ENCODE data around the gene SH3BP5.

Gene SH3BP5

DNA sequence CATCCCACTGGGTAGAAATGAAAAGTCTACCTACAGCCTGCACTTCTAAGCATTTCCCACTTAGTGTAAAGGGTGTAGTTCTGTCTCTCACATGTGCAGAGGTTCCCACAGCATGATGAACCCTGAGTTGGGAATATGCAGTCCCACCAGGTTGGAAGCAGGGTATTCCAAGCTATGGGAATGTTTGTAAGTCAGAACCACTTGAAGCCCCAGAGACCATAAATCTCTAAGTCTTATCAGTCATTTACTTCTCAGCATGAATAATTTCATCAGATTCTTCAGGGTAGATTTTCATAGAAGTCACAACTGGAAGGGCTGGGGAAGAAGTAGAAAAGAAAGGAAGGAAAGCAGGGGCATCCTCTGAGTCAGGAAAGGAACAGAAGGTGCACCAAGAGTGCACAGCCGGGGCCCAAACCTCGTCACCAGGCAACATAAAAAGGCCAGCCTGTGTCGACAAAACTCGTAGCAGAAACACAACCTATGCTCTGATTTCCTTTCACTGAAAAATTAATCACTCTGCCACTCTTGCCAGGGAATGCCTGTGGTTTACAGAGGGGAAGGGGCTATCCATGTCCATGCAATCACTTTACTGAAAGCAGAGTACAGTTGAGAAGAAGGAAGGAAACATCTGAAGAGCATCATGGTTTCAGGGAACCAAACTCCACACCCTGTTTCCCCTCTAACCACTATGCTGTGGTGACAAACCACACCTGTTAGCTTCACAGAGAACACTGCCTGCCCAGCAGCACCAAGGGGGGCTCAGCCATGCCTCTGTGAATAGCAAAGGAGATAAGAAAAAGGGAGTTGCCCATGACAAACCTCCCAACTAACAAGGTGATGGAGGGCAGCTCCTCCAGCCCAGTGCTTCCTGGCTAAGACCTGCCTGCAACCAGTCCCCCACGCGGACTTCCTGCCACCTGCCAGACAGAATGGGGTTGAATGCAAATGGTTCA is 40.5 kb downstream of the SH3BP5 start:
- Histone ChIP-seq H3K27ac (ENCODE audit: poor library complexity, severe bottlenecking) (no peak overlapping the region), H3K9me3 (ENCODE audit: severe bottlenecking) (no peaks in the 10 kb centered on the region), H3K36me3 (ENCODE audit: low read depth) (no peaks in the 10 kb centered on the region), H3K4me1 (ENCODE audit: insufficient read depth, poor library complexity, severe bottlenecking) (no peaks in the 10 kb centered on the region), H3K27me3 (ENCODE audit: insufficient read depth, poor library complexity, severe bottlenecking) (no peaks in the 10 kb centered on the region), H3K4me3 (ENCODE audit: severe bottlenecking) (no peak overlapping the region)
- no peak; the same call in 2 of the 3 replicates for ATAC-seq (ENCODE audit: low read depth)
- no peak for DNase-seq (ENCODE audit: low spot score)
- TF ChIP-seq, protein P1, sequence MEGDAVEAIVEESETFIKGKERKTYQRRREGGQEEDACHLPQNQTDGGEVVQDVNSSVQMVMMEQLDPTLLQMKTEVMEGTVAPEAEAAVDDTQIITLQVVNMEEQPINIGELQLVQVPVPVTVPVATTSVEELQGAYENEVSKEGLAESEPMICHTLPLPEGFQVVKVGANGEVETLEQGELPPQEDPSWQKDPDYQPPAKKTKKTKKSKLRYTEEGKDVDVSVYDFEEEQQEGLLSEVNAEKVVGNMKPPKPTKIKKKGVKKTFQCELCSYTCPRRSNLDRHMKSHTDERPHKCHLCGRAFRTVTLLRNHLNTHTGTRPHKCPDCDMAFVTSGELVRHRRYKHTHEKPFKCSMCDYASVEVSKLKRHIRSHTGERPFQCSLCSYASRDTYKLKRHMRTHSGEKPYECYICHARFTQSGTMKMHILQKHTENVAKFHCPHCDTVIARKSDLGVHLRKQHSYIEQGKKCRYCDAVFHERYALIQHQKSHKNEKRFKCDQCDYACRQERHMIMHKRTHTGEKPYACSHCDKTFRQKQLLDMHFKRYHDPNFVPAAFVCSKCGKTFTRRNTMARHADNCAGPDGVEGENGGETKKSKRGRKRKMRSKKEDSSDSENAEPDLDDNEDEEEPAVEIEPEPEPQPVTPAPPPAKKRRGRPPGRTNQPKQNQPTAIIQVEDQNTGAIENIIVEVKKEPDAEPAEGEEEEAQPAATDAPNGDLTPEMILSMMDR (IDR thresholded peaks at IDR 0.05; ENCODE audit: poor library complexity, severe bottlenecking), result no peak

DNA sequence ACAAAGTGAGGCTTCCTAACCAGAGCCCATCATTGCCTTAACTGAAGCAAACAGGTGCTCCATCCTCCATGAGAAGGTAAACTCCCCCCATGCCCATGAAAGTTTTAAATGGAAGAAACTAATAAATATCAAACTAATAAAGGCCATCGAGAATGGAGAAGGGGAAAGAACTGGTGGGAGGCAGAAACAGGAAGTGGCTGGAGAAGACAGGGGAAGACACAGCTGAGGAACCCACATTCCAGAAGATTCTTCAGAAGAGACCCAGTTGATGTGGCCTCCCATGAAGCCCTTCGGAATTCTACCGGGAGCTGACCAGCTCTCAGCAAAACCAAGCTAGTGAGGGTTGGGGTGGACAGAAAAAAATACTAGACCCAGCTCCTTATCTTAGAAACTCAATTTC is 41.6 kb downstream of the SH3BP5 start:
- no peaks in the 10 kb centered on the region for H3K4me1 ChIP-seq (ENCODE audit: insufficient read depth, poor library complexity, severe bottlenecking)
- no peak overlapping the region for H3K4me3 ChIP-seq (ENCODE audit: severe bottlenecking)
- TF ChIP-seq, protein P1 (IDR thresholded peaks at IDR 0.05; ENCODE audit: poor library complexity, severe bottlenecking), result no peak
- H3K27ac ChIP-seq (ENCODE audit: poor library complexity, severe bottlenecking), result no peak overlapping the region
- DNase-seq (ENCODE audit: low spot score), result no peak
- no peaks in the 10 kb centered on the region for H3K36me3 ChIP-seq (ENCODE audit: low read depth)
- H3K27me3 ChIP-seq (ENCODE audit: insufficient read depth, poor library complexity, severe bottlenecking), result no peaks in the 10 kb centered on the region
- no peaks in the 10 kb centered on the region for H3K9me3 ChIP-seq (ENCODE audit: severe bottlenecking)
- ATAC-seq (ENCODE audit: low read depth), result no peak

DNA sequence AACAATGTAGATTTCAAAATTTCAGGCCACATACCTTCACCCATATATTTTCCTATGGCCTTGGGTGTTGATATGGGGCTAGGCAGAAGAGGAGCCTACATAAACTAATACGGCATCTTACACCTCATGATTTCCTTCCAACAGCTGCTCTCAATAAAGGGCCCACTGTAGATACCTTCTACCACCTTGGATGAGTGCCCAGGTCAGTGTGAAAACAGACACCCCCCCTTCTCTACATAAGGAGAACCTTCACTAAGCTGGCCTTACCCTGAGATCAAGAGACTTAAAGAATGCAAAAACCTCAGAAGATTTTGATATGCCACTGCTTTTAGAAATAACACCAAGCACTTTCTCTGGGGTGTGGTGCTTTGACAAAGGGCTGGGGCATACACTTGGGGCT is 42.7 kb downstream of the SH3BP5 start:
- H3K36me3 ChIP-seq (ENCODE audit: low read depth), result no peaks in the 10 kb centered on the region
- ATAC-seq (ENCODE audit: low read depth) (no peak), DNase-seq (ENCODE audit: low spot score) (no peak)
- H3K27me3 ChIP-seq (ENCODE audit: insufficient read depth, poor library complexity, severe bottlenecking), result no peaks in the 10 kb centered on the region
- H3K4me3 ChIP-seq (ENCODE audit: severe bottlenecking), result no peak overlapping the region
- H3K27ac ChIP-seq (ENCODE audit: poor library complexity, severe bottlenecking), result no peak overlapping the region
- H3K9me3 ChIP-seq (ENCODE audit: severe bottlenecking), result no peaks in the 10 kb centered on the region
- TF ChIP-seq, protein P1 (IDR thresholded peaks at IDR 0.05; ENCODE audit: poor library complexity, severe bottlenecking), result no peak
- H3K4me1 ChIP-seq (ENCODE audit: insufficient read depth, poor library complexity, severe bottlenecking), result no peaks in the 10 kb centered on the region

DNA sequence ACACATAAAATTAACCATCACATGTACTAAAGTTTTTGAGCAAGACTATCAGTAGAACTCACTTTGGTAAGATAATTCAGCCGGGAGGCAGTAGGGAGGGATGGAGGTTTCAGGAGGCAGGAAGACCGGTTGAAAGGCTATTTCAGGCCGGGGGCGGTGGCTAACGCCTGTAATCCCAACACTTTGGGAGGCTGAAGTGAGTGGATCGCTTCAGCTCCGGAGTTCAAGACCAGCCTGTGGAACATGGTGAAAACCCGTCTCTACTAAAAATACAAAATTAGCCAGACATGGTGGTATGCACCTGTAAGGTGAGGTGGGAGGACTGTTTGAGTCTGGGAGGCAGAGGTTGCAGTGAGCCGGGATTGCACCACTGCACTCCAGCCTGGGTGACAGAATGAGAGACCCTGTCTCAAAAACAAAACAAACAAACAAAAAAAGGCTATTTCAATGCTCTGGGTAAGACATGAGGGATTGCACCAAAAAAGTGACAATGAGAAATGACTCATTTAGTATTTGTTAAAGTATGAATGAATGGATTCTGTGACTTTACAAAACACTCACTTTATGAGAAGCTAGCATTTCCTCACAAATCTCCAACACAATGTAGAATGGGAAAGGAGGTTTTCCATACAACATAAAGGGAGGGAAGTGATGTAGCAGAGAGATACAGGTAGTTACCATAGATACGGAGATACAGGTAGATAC is 43.9 kb downstream of the SH3BP5 start:
- Histone ChIP-seq H3K27me3 (ENCODE audit: insufficient read depth, poor library complexity, severe bottlenecking) (no peaks in the 10 kb centered on the region), H3K9me3 (ENCODE audit: severe bottlenecking) (no peaks in the 10 kb centered on the region), H3K27ac (ENCODE audit: poor library complexity, severe bottlenecking) (no peak overlapping the region), H3K4me1 (ENCODE audit: insufficient read depth, poor library complexity, severe bottlenecking) (no peaks in the 10 kb centered on the region), H3K36me3 (ENCODE audit: low read depth) (no peaks in the 10 kb centered on the region), H3K4me3 (ENCODE audit: severe bottlenecking) (no peak overlapping the region)
- TF ChIP-seq, protein P1 (IDR thresholded peaks at IDR 0.05; ENCODE audit: poor library complexity, severe bottlenecking), result no peak
- DNase-seq (ENCODE audit: low spot score) (no peak), ATAC-seq (ENCODE audit: low read depth) (no peak)

All from RWPE2 (cell line).